GM18519 (cell line): ENCODE measurements around the gene NKAIN2.
"Not testable (repeated sequence)": the region's sequence is repeated elsewhere in the genome, so short reads cannot be mapped to it uniquely, and the experiment has no call there.

Experiments
- ATAC-seq: cut with Tn5 transposase; IDR thresholded peaks from one replicate; pipeline ENCODE4 v1.9.1; 2021; ENCODE audit warnings: mild to moderate bottlenecking, moderate library complexity; ENCODE audit not compliant: unreplicated experiment, low FRiP score

Gene NKAIN2

DNA sequence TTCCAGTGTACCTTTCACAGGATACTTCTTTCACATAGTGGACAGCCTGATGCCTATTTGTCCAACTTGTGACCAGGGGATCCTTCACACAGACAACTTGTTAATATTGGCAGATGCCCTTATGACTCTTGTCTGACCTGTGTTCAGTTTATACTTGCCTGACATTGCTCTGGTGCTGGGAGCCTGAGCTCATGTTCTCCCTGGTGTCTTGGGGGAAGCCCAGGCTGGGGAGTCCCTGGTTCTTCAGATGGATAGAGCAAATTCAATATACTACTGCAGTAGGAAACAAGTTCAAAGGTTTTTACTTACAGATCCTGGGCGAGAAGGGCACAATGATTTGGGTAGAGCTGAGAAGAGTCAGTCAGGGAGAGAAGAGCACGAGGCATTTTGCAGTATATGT is 76.1 kb downstream of the NKAIN2 start:
- no peak for ATAC-seq

DNA sequence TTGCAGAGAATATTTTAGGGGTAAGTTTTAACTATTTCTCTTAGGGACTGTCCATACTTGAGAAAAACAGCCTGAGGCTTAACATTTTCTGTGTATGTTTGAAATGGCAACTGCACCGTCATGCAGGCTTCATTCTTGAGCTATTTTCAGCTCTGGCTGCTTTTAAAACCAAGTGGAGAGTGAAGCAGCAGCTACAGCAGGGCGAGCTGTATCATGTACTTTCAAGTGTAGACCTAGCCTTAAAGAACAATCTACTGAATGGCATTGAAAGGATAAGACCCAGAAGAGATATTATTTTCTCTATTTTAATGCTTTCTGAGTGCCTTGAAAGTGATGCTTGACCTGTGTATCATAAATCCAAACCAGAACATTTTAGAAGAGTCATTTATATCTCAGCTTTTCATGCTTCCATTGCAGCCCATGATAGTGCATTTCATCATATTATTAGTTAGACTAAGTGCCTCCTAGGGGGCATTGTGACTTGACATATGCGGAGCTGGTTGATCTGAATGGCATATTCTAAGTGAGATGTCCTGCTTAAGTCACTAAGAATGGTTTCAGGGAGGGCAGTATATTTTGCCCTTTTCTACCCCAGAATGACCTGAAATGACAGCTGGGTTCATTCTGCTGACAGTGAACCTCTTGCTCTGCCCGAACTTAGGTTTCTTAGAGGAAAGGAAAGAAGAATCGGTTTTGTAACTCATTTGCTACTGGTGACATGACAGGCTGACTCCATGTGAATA is 85.3 kb downstream of the NKAIN2 start:
- ATAC-seq = no peak

DNA sequence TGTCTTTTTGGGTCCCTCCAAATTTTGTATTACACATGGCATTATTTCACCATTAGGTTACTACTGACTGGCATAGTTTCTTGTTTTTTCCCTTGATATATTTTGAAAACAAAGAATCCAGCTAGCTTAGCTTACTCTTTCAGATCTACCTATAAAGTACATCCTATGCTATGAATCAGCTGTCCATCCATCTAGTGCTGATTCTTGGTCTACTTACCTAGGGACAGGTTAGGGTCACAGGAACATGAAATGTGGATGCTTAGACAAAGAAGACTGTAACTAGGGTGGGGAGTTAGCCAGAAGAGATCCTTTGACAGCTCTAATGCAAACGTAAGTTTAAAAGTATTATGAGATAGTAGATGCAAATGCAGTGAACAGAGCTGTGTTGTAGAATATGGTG is 91.7 kb downstream of the NKAIN2 start:
- ATAC-seq = no peak

DNA sequence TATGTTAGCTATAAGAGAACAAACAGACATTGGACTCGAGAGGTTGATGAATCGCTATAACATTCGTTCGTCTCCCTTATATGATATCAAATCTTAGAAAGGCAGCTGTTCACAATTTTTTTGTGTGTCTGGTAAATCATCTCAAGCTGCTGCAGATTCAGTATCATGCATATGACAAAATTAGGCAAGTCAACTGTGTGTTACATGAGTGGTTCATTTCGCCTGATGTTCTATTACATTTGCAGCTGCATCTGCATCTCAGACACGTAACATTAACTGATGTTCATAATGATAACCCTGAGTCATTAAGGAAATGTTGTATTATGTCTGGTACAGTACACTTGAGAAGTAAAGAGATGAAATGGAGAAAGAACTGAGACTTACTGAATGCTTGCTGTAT is 92.1 kb downstream of the NKAIN2 start:
- ATAC-seq = no peak

DNA sequence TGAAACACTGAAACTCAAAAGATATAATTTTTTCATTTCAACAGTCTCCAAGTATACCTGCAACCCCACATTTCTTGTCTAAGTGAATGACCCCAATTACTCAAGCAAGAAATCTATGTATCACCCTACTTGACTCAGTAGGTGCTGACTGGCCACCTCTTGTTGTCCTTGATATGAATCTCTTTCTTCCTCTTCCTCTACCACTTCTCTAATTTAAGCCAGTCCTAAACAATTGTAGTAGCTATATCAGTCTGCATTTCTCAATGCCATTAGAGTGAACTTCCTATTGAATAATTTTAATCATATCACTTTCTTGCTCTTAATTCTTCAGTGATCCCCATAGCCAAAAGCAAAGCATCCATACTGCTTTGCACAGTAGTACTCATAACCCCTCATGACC is 93.2 kb downstream of the NKAIN2 start:
- no peak for ATAC-seq

DNA sequence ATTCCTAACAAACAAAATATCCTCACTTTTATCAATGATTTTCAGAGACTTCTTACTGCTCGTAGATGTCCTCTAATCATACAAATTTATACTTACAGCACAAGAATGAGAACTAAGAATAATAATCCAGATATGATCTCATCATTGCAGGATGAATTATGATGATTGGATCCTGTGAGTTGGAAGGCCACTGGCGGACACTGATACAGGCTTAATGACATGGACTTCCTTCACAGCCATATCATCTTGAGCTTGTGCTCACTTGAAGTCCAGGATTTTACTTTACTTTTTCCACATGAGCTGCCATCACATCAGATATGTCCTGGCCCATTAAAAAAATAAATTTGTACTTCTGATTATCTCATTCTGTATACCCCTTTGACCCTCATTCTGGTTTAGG is 94.3 kb downstream of the NKAIN2 start:
- no peak for ATAC-seq

DNA sequence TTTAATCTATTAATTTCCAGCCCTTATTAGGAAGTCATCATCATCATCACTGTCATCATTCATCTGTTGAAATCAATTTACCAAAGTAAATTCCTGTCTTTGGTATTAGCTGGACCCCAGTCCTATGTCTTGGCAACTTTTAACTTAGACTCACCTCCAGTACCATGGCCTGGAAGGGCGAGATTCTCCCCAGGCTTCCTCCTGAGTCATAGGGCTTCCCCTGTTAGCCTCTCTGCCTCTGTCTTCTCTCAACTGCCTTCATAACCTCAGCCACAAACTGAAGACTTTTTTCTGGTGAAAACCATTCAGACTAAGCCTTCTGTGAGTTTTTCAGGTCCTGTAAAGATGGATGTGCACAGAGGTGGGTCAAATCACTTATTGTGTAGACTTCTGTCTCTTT is 95.0 kb downstream of the NKAIN2 start:
- no peak for ATAC-seq

DNA sequence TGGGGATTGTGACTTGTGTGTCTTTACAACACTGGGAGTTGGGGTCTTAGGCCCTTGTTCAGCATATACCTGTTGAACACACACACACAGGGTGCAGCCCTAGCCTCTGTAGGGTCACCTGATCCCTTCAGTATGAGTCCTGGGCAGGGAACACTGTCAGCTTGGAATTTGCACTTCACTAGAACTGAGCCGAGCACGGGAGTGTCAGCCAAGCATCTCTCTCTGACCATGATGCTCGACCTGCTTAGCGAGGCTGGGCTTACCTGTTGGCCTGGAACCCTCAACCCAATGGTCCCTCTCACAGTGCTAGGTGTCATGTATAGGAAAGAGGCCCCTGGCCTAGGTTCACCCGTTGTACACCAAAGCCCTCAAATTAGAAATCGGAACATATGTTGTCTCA is 96.1 kb downstream of the NKAIN2 start:
- ATAC-seq = no peak

DNA sequence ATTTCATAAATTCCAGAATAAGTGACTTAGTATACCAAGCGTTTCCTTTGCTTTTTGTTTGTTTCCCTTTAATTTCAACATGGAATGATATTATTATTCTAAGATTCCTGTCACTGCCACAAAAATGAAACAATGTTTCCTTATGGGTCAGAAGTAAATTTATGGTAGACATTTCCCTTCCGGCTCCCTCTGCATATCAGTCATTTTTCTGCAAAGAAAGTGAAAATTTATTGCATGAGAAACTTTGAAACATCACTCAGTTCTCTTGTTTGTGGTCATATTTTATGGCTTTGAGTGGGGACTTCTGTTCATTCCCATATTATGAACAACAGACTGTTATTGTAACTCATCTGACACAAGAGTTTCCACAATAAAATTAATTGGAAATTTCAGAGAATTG is 97.8 kb downstream of the NKAIN2 start:
- ATAC-seq = no peak

DNA sequence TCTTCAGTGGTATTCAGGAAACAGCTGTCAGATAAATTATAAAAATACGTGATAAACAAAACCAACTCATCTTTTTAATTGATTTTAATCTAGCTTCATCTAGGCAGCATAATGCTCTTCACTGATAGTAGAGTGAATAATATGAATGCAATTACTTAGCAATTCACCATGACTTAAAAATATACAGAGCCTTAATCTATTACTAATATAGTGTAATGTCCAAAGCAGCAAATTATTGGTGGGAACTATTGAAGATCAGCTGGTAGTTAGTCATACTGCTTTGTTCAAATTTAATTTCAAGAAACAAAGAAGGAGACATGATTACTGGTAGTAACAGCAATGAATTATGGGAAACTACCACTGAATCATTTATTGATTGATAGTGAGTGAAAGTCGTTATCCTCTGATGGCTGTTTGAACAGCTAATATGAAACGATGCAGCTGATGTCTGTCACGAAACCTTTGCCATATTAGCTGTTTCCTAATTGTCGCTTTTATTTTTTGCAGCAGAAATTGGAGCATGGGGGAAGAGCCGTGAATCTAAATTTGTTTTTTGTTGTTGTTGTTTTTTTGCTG is 99.2 kb downstream of the NKAIN2 start:
- ATAC-seq = no peak

DNA sequence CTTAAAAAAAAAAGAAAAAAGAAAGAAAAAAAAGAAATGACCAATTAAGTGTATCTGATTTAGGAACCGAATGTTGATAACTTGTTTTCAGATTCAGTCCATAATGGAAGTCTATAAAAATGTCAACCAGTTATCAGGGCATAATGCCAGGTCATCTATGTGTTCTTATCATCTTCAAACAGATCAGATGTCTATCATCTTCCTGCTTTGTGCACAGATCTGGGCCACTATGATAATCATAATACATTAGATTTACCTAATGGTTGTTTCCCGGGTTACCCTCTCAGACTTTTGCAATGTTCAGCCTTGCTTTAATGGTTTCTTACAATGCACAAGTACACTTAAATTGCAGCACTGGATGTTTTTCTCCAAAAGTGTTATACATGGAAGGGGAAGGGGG is 100.6 kb downstream of the NKAIN2 start:
- no peak for ATAC-seq

DNA sequence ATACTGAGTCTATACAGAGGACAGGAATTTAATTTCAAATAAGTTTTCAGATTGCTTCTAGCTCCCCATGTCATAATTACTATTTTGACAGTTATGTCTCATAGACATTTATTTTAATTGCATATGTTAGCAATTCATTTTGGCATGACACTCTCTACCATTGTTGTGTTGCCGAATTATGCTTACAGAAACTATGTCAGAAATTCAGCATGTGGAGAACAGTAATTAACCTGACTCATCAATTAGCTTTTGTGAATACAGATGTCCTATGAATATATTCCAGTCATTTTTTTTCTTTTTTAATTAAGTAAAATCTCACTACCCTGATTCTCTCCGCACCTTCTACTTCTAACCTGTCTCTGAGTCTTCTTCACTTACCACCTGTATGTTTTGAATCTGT is 105.1 kb downstream of the NKAIN2 start:
- ATAC-seq = no peak

DNA sequence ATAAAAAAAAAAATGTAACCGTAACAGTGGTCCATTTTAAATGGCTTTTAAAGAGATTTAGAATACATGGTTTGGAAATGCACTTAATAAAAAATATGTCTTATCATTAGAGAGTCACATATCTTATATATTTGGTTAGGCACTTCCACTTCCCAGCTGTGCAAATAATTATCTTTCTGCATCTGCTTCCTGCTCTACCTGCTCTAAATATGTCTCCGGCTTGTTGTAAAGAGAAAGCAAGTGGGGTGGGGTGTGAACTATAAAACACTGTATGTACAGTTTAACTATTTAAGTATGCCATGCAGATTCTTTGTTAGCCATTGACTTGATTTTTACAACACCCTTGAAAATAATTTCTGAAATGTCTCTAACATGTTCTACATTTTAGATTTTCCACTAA is 106.3 kb downstream of the NKAIN2 start:
- ATAC-seq = no peak

DNA sequence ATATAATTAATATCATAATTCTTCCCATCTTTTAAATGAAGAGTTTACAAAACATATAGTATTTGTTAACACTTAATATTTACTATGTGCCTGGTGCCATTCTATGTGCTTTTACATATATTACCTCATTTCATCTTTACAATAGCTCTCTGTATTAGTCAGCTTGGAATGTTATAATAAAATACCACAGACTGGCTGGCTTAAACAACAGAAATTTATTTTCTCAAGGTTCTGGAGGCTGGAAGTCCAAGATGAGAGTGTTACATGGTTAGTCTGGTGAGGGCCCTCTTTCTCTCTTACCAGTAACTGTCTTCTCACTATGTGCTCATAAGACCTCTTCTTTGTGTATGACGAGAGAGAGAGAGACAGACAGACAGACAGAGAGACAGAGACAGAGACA is 110.2 kb downstream of the NKAIN2 start:
- ATAC-seq = no peak

DNA sequence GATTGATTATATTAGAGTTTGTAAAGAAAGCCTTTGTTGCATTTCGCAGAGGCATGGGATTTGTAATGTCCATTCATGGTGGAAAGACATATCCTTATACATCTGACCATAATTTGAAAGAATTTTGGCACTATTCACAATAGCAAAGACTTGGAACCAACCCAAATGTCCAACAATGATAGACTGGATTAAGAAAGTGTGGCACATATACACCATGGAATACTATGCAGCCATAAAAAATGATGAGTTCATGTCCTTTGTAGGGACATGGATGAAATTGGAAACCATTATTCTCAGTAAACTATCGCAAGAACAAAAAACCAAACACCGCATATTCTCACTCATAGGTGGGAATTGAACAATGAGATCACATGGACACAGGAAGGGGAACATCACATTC is 119.7 kb downstream of the NKAIN2 start:
- not testable (repeated sequence) for ATAC-seq

DNA sequence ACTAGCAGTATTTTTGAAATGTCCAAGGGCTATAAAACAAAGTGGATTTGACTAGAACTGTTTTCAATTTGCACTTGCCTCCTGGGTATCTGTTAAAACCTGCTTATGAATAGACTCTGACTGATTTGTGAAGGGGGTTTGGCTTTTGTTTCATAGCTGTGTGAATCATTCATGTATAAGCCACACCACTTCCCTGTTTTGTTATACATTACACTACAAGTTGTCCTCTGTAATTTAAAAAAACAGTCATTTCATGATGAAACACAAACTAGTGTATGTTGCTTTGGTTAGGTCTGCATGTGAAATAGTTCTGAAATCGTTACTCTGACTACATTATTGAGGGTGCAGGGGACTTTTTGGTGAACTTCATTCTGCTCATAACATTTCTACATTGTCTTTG is 121.7 kb downstream of the NKAIN2 start:
- ATAC-seq = peak; percentile 76

DNA sequence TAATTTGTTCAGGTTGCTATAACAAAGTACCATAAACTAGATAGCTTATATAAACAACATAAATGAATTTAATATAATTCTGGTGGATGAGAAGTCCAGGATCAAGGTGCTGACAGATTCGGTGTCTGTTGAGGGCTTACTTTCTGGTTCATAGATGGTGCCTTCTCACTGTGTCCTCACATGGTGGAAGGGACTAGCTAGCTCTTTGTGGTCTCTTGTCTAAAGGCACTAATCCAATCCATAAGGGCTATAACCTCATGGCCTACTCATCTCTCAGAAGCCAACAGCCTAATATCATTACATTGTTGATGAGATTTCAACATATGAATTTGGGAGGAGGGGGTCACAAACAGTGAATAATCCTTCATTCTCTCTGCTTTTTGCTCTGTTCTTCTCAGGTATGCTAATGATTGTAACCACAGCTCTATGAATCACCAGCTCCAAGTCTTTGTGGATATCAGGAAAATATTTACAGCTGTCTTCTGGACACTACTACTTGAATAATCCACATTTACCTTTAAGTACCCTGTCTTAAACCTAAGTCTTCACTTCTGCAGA is 122.3 kb downstream of the NKAIN2 start:
- no peak for ATAC-seq

DNA sequence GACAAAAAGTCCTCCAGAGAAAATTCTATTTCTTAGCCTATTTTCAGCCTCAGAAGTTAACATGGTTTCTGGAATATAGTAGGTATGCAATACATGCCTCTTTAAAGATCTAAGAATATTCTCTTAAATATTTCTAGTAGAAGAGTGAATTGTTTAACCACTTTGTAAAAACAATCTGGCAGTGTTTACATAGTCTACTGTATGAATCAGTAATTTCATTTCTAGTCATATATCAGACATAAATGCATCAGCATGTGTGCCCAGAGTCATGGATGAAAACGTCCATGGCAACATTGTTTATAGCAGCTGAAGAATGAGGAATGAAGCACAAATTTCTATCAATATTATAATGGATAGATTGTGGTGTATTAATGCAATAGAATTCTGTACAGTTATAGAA is 124.9 kb downstream of the NKAIN2 start:
- ATAC-seq = no peak

DNA sequence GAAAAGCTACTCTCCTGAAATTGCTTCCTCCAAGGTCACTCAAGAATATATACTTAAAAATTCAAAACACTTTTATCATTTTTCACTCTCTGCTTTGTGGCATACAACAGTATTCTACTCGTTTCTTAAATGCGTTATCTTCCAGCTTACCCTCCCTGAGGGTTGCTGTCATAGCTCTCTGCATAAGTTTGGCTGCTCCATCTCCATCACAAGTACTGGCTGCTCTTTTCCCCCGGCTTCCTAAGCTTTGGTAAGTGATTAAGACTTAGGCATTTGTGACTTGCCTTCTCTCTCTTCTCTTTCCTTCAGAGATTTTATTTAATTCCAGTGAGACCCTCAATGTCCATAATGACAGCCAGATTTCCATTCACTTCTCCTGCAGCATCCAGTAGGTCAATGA is 128.3 kb downstream of the NKAIN2 start:
- no peak for ATAC-seq

DNA sequence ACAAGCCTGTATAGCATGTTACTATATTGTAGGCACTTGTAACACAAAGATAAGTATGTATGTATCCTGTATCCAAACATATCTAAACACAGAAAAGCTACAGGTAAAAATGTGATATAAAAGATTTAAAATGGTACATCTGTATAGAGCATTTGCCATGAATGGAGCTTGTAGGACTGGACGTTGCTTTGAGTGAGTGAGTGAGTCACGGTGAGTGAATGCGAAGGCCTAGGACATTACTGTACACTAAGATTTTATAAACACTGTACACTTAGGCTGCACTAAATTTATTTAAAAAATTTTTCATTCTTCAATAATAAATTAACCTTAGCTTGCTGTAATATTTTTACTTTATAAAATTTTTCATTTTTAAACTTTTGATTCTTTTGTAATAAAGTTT is 136.9 kb downstream of the NKAIN2 start:
- no peak for ATAC-seq

DNA sequence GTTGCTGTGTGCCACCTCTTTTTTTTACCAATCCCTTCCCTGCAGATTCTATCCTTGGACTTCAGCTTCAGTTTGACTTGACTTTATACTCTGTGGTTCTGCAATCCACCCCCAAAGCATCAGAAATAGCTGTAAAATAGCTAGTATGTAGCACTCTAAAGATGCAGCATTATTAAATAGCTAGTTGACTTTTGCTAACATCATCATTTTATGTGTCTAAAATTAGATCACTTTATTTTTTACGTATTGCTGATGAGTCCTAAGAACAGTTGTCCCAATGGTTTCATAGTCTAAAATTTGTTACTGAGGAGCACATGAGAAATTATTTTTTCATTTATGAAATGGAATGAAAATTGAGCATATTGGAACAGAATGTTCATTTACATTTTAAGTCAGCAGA is 138.2 kb downstream of the NKAIN2 start:
- no peak for ATAC-seq

DNA sequence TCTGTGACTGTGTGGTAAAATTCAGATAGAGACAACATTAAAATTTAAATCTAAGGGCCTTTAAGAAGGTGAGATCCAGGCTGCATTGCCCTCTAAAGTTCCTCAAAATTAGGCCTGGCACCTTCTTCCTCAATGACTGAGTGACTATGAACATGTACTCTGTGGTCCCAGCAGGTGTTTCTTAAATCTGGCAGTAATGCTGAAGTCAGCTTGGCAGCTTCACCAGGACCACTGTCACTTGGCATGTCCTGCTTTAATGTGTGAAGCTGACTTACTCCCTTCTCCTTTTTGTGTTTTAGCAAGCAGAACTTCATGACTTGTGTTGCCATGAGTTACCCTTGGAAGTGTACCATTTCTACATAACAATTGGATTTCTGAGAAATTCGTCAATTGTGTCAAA is 141.7 kb downstream of the NKAIN2 start:
- ATAC-seq = no peak
